GM19463 (cell line): ENCODE measurements around the gene PHOSPHO2.
A peak's percentile ranks its signal among the peaks of the same experiment; 100 is the strongest.

Experiments used
- ATAC-seq: cut with Tn5 transposase; IDR thresholded peaks from one replicate; pipeline ENCODE4 v1.9.1; 2021; ENCODE audit warnings: mild to moderate bottlenecking, moderate library complexity; ENCODE audit not compliant: unreplicated experiment

The PHOSPHO2 gene

GRCh38 chr2:169694113-169694893 is at the start of gene PHOSPHO2, which contains the start of gene CFAP210:
Gene PHOSPHO2 (plus strand): TSS chr2:169694469. CDS start chr2:169700972, 6,503 bp downstream.
Gene CFAP210 (minus strand): TSS chr2:169694405. CDS start chr2:169694327, 78 bp downstream.
- peak; percentile 99 for ATAC-seq

GRCh38 chr2:169647496-169647895 is 46.8 kb upstream of the PHOSPHO2 start:
- ATAC-seq: no peak

- ATAC-seq: no peak
Observed at GRCh38 chr2:169649278-169649677, 45.0 kb upstream of the PHOSPHO2 start.

GRCh38 chr2:169653636-169654035 is 40.6 kb upstream of the PHOSPHO2 start:
- ATAC-seq: no peak

- ATAC-seq: no peak
Observed at GRCh38 chr2:169656164-169656563, 38.1 kb upstream of the PHOSPHO2 start.

- ATAC-seq: no peak
Observed at GRCh38 chr2:169658877-169659276, 35.4 kb upstream of the PHOSPHO2 start.

GRCh38 chr2:169659320-169659719 is 34.9 kb upstream of the PHOSPHO2 start:
- no peak for ATAC-seq

GRCh38 chr2:169661265-169661664 is 33.0 kb upstream of the PHOSPHO2 start:
- no peak for ATAC-seq

GRCh38 chr2:169662744-169663143 is 31.5 kb upstream of the PHOSPHO2 start:
- no peak for ATAC-seq

GRCh38 chr2:169663247-169663646 is 31.0 kb upstream of the PHOSPHO2 start:
- no peak for ATAC-seq

- ATAC-seq: no peak
Observed at GRCh38 chr2:169664600-169664977, 29.7 kb upstream of the PHOSPHO2 start.

GRCh38 chr2:169664978-169665930 is 29.0 kb upstream of the PHOSPHO2 start:
- no peak for ATAC-seq

GRCh38 chr2:169667583-169667982 is 26.7 kb upstream of the PHOSPHO2 start:
- ATAC-seq: no peak

- no peak for ATAC-seq
Observed at GRCh38 chr2:169670215-169670651, 24.0 kb upstream of the PHOSPHO2 start.

GRCh38 chr2:169670937-169671336 is 23.3 kb upstream of the PHOSPHO2 start:
- no peak for ATAC-seq

- ATAC-seq: no peak
Observed at GRCh38 chr2:169672406-169672805, 21.9 kb upstream of the PHOSPHO2 start.

GRCh38 chr2:169673106-169673505 is 21.2 kb upstream of the PHOSPHO2 start:
- ATAC-seq: no peak

GRCh38 chr2:169673921-169674320 is 20.3 kb upstream of the PHOSPHO2 start:
- no peak for ATAC-seq

- ATAC-seq: no peak
Observed at GRCh38 chr2:169676357-169676756, 17.9 kb upstream of the PHOSPHO2 start.

GRCh38 chr2:169676850-169677249 is 17.4 kb upstream of the PHOSPHO2 start:
- ATAC-seq: no peak

- ATAC-seq: no peak
Observed at GRCh38 chr2:169683054-169683424, 11.2 kb upstream of the PHOSPHO2 start.
